H1 (cell line): Measurements from ENCODE around the gene CDH26. TPM values are rescaled to one million over a fixed set of nuclear protein-coding genes. Genes with fewer than 3 reads are reported as not detected.
A peak's percentile ranks its signal among the peaks of the same experiment; 100 is the strongest.

Experiments
- CTCF ChIA-PET: fragments of 300-600 bp; sonication (Branson Sonifier 250); formaldehyde crosslinking; loops from one replicate; lab custom pipeline; 2021; ENCODE audit not compliant: partially characterized antibody; lab: Charles Lee
- POLR2A ChIA-PET: fragments of 300-600 bp; sonication (Branson Sonifier 250); formaldehyde crosslinking; loops from one replicate; lab custom pipeline; 2021; ENCODE audit warnings: inconsistent platforms; ENCODE audit not compliant: partially characterized antibody; lab: Charles Lee
- DNase-seq, 2 experiments: peaks; one replicate each; pipeline versions ENCODE4 v3.0.0 to v3.0.0-alpha.2; 2010 to 2022; ENCODE audit warnings: low spot score in 2 of 2, low read depth in 1 of 2, mixed read lengths in 1 of 2
- FAIRE-seq: peaks from 2 replicates; lab custom pipeline; 2011; peaks lifted over from hg19 to GRCh38; lab: Jason Lieb, UNC
- H2AFZ ChIP-seq: 2 replicates; pipeline ENCODE4 v1.8.1; 2012; ENCODE audit warnings: low read length, inconsistent platforms
- H2AK5ac ChIP-seq: 2 replicates; pipeline ENCODE4 v1.6.1; 2013; ENCODE audit warnings: low read depth, low read length
- H2BK120ac ChIP-seq: replicated peaks from 2 replicates; pipeline ENCODE3; 2013; ENCODE audit warnings: low read depth, low read length, inconsistent platforms
- H2BK12ac ChIP-seq: 2 replicates; pipeline ENCODE4 v1.6.1; 2013; ENCODE audit warnings: low read depth, low read length
- H2BK15ac ChIP-seq: 2 replicates; pipeline ENCODE4 v1.6.1; 2013; ENCODE audit warnings: low read length
- H2BK20ac ChIP-seq: 2 replicates; pipeline ENCODE4 v1.6.1; 2013; ENCODE audit warnings: low read length
- H2BK5ac ChIP-seq: 2 replicates; pipeline ENCODE4 v1.6.1; 2013; ENCODE audit warnings: low read depth, low read length
- H3K14ac ChIP-seq: 2 replicates; pipeline ENCODE4 v1.6.1; 2013; ENCODE audit warnings: inconsistent platforms; ENCODE audit not compliant: insufficient read length
- H3K18ac ChIP-seq: 2 replicates; pipeline ENCODE4 v1.6.1; 2013; ENCODE audit warnings: low read length; ENCODE audit errors: extremely low read depth
- H3K23ac ChIP-seq: 2 replicates; pipeline ENCODE4 v1.6.1; 2013; ENCODE audit warnings: inconsistent platforms; ENCODE audit not compliant: insufficient read length
- H3K23me2 ChIP-seq: 2 replicates; pipeline ENCODE4 v1.6.1; 2013; ENCODE audit warnings: low read depth, low read length
- H3K27ac ChIP-seq: 2 replicates; pipeline ENCODE4 v1.6.1; 2011; ENCODE audit warnings: low read depth, low read length, inconsistent platforms
- H3K27me3 ChIP-seq, 4 experiments: replicated peaks in 1 of 4; 1 replicate in 1 of 4; 2 replicates in 3 of 4; pipeline versions ENCODE4 v1.6.1 to v1.8.1; 2011 to 2013; ENCODE audit warnings: low read length in 3 of 4, mild to moderate bottlenecking in 3 of 4, inconsistent platforms in 2 of 4, mixed read lengths in 2 of 4, moderate library complexity in 1 of 4; ENCODE audit not compliant: control insufficient read depth in 3 of 4, insufficient read depth in 3 of 4; ENCODE audit errors: extremely low read depth in 1 of 4
- H3K36me3 ChIP-seq, 4 experiments: 2 replicates each; pipeline versions ENCODE4 v1.6.1 to v1.8.1; 2011 to 2013; ENCODE audit warnings: mild to moderate bottlenecking in 4 of 4, low read length in 3 of 4, moderate library complexity in 2 of 4, control low read depth in 1 of 4, inconsistent platforms in 1 of 4; ENCODE audit not compliant: insufficient read depth in 4 of 4, control insufficient read depth in 2 of 4
- H3K4ac ChIP-seq: replicated peaks from 2 replicates; pipeline ENCODE3; 2013; ENCODE audit warnings: low read length, low read depth, mixed read lengths, inconsistent platforms; ENCODE audit not compliant: insufficient read length
- H3K4me1 ChIP-seq, 4 experiments: replicated peaks in 1 of 4; 1 replicate in 1 of 4; 2 replicates in 3 of 4; pipeline versions ENCODE4 v1.6.1 to v1.8.1; 2011 to 2013; ENCODE audit warnings: low read length in 3 of 4, inconsistent platforms in 2 of 4, mixed read lengths in 1 of 4; ENCODE audit not compliant: insufficient read depth in 4 of 4, control insufficient read depth in 3 of 4
- H3K4me2 ChIP-seq, 2 experiments: 2 replicates each; pipeline versions ENCODE4 v1.6.1 to v1.8.1; 2011 to 2013; ENCODE audit warnings: low read depth in 2 of 2, low read length in 2 of 2, control low read depth in 1 of 2, inconsistent platforms in 1 of 2, mild to moderate bottlenecking in 1 of 2; ENCODE audit not compliant: insufficient read depth in 1 of 2
- H3K4me3 ChIP-seq, 4 experiments: fragments of 200-600, 300-600 bp in 1 of 4; sonication (generic), shearing (Covaris generic), sonication (Bioruptor Twin) in 1 of 4; 2 replicates each; pipeline versions ENCODE4 v1.5.1 to v1.8.1; 2011 to 2016; ENCODE audit warnings: low read length in 4 of 4, low read depth in 3 of 4, control low read depth in 2 of 4, inconsistent platforms in 2 of 4, mild to moderate bottlenecking in 2 of 4, mixed read lengths in 1 of 4, moderate library complexity in 1 of 4; ENCODE audit not compliant: insufficient read depth in 2 of 4; ENCODE audit errors: extremely low read depth in 1 of 4
- H3K56ac ChIP-seq: replicated peaks from 2 replicates; pipeline ENCODE3; 2013; ENCODE audit warnings: low read depth, mild to moderate bottlenecking, mixed read lengths, low read length, inconsistent platforms; ENCODE audit not compliant: insufficient read length
- H3K79me1 ChIP-seq: 2 replicates; pipeline ENCODE4 v1.6.1; 2013; ENCODE audit warnings: low read depth, low read length, control low read depth
- H3K79me2 ChIP-seq, 2 experiments: 2 replicates each; pipeline versions ENCODE4 v1.6.1 to v1.8.1; 2012 to 2013; ENCODE audit warnings: low read length in 2 of 2, mild to moderate bottlenecking in 2 of 2, inconsistent platforms in 1 of 2; ENCODE audit not compliant: insufficient read depth in 2 of 2, control insufficient read depth in 1 of 2
- H3K9ac ChIP-seq, 4 experiments: replicated peaks in 1 of 4; 1 replicate in 1 of 4; 2 replicates in 3 of 4; pipeline versions ENCODE4 v1.6.1 to v1.8.1; 2011 to 2013; ENCODE audit warnings: low read depth in 3 of 4, low read length in 3 of 4, control low read depth in 2 of 4, mild to moderate bottlenecking in 2 of 4, moderate library complexity in 2 of 4, inconsistent platforms in 1 of 4; ENCODE audit errors: extremely low read depth in 1 of 4
- H3K9me3 ChIP-seq, 2 experiments: 2 replicates each; pipeline versions ENCODE4 v1.6.1 to v1.8.1; 2012 to 2013; ENCODE audit warnings: mild to moderate bottlenecking in 2 of 2, moderate library complexity in 2 of 2, control low read depth in 1 of 2, inconsistent platforms in 1 of 2, low read depth in 1 of 2, low read length in 1 of 2, mixed read lengths in 1 of 2; ENCODE audit not compliant: insufficient read depth in 2 of 2
- H4K20me1 ChIP-seq, 2 experiments: replicated peaks in 1 of 2; 2 replicates each; pipeline versions ENCODE3 to v1.8.1; 2011 to 2013; ENCODE audit warnings: inconsistent platforms in 2 of 2, low read length in 2 of 2, mild to moderate bottlenecking in 1 of 2; ENCODE audit not compliant: insufficient read depth in 2 of 2, control insufficient read depth in 1 of 2
- H4K5ac ChIP-seq: 2 replicates; pipeline ENCODE4 v1.6.1; 2013; ENCODE audit warnings: low read length, low read depth, mixed read lengths, inconsistent platforms; ENCODE audit not compliant: insufficient read length
- H4K8ac ChIP-seq: 2 replicates; pipeline ENCODE4 v1.8.0; 2013; ENCODE audit warnings: mild to moderate bottlenecking, moderate library complexity, low read length, inconsistent platforms; ENCODE audit not compliant: insufficient read depth; ENCODE audit errors: extremely low read depth
- H4K91ac ChIP-seq: replicated peaks from 2 replicates; pipeline ENCODE3; 2013; ENCODE audit warnings: low read length, mixed read lengths, inconsistent platforms; ENCODE audit not compliant: insufficient read length
- CREB1 ChIP-seq: IDR thresholded peaks from 2 replicates; pipeline ENCODE4 v1.6.1; 2012; ENCODE audit warnings: inconsistent platforms
- EP300 ChIP-seq, 2 experiments: IDR thresholded peaks; 1 replicate in 1 of 2; 2 replicates in 1 of 2; pipeline ENCODE4 v1.6.1; 2011 to 2012; ENCODE audit warnings: low read depth in 2 of 2, low read length in 2 of 2, mild to moderate bottlenecking in 2 of 2, borderline replicate concordance in 1 of 2, inconsistent platforms in 1 of 2, moderate library complexity in 1 of 2
- JUN ChIP-seq: IDR thresholded peaks from 2 replicates; pipeline ENCODE4 v1.6.1; 2011; ENCODE audit warnings: low read depth, mild to moderate bottlenecking, improper control_type of control experiment, low read length
- PHF8 ChIP-seq: fragments of 200-600 bp; sonication (generic); conservative IDR thresholded peaks from 2 replicates; pipeline ENCODE4 v1.7.1; 2012; ENCODE audit warnings: low read depth, mild to moderate bottlenecking, inconsistent platforms, low read length, moderate library complexity
- SP1 ChIP-seq: IDR thresholded peaks from 2 replicates; pipeline ENCODE4 v1.6.1; 2011; ENCODE audit warnings: low read depth, low read length
- TAF1 ChIP-seq: IDR thresholded peaks from 2 replicates; pipeline ENCODE4 v1.6.1; 2011; ENCODE audit warnings: mild to moderate bottlenecking, low read depth, low read length
- TAF7 ChIP-seq: optimal IDR thresholded peaks from 2 replicates; pipeline ENCODE3; 2011; ENCODE audit warnings: low read depth, mild to moderate bottlenecking, inconsistent platforms, low read length, moderate library complexity, borderline replicate concordance
- TCF12 ChIP-seq: IDR thresholded peaks from 2 replicates; pipeline ENCODE4 v1.6.1; 2011; ENCODE audit warnings: low read depth, mild to moderate bottlenecking, low read length
- TEAD4 ChIP-seq: IDR thresholded peaks from 2 replicates; pipeline ENCODE4 v1.6.1; 2012; ENCODE audit warnings: low read depth, low read length, inconsistent platforms, mixed read lengths
- WGBS, 2 experiments: shearing (Covaris generic) in 1 of 2; methylation state at CpG; one replicate each; pipeline versions ENCODE4 v1.1.6 to v1.1.7; 2013 to 2015; ENCODE audit warnings: low lambda C conversion rate in 2 of 2, mixed read lengths in 2 of 2, inconsistent platforms in 1 of 2, low coverage in 1 of 2, missing lambda C conversion rate in 1 of 2; ENCODE audit not compliant: insufficient replicate concordance in 2 of 2, insufficient coverage in 1 of 2, insufficient read length in 1 of 2; ENCODE audit errors: extremely low coverage in 1 of 2, missing lambda C conversion rate in 1 of 2; 5-methylcytosine and 5-hydroxymethylcytosine counted together
- polyA plus RNA-seq, 7 experiments: library from polyadenylated mRNA; depleted of rRNA in 3 of 7; stranded (reverse) in 5 of 7; unstranded in 2 of 7; fragments of >200 nt in 5 of 7; fragments of 200-250 nt in 2 of 7; gene quantifications; 1 replicate in 5 of 7; 2 replicates in 1 of 7; 4 replicates in 1 of 7; pipeline versions ENCODE4 v1.2.1 to v1.2.3, GENCODE V29; 2011 to 2013; ENCODE audit warnings: missing spikeins in 2 of 7, mixed read lengths in 2 of 7
- total RNA-seq: library from RNA; stranded (reverse); fragmentation: NEBNext Ultra II Directional; extraction: Animal tissue kit (Norgen Biotek cat#: 25700); gene quantifications from 2 replicates; pipeline ENCODE4 v1.2.1, GENCODE V29; 2021
- TF ChIP-seq, protein P1 (sequence below): IDR thresholded peaks from 2 replicates; pipeline ENCODE4 v1.6.1; 2011; ENCODE audit warnings: low read length, improper control_type of control experiment
- TF ChIP-seq, protein P2 (sequence below): IDR thresholded peaks from 2 replicates; pipeline ENCODE4 v1.6.1; 2012; ENCODE audit warnings: low read length, inconsistent platforms

Gene CDH26
- total and polyA plus RNA-seq, 2 of the 8 experiments (the other 6 are each of a cell fraction or from before 2014, with no cell fraction given): 1.5 to 1.7 TPM

DNA sequence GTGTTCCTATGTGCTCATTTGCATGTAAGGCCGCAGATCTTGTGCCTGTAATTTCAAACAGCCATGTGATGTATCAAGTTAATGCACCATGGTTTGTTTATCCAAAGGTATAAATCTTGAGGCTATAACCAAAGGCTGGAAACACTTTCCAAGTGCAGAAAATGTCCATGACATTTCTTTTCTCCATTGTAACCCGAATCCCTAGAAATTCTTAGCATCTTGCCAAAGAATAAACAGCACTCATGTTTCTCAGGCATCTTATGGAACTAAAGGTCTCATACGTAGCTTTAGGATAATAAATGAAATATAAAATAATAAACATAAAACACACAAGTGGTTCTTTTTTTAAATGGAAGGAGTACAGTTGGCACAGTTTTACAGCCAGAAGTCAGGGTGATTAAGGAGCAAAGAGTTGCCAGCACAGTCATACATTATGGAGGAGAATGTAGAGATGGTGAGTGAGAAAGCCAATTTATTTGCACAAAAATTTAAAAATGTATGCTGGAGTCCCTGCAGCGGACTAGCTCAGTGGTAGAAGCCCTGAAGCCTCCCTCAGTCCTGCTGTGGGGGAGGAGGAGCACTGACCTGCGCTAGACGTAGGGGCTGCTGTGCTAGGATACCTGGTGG lies 18.0 kb downstream of the CDH26 start:
- Histone ChIP-seq H3K27ac (no peak overlapping the region), H3K79me2 (no peaks in the 10 kb centered on the region), H2BK5ac (no peak overlapping the region), H2BK20ac (no peak overlapping the region), H3K14ac (no peak overlapping the region), H2BK12ac (no peak overlapping the region), H3K4me1 (no peaks in the 10 kb centered on the region; a peak in 1 of 7 replicates), H3K23ac (no peak overlapping the region), H3K4me3 (no peak overlapping the region), H4K91ac (no peak overlapping the region), H3K9ac (no peak overlapping the region), H2BK15ac (no peak overlapping the region), H3K23me2 (no peaks in the 10 kb centered on the region), H3K9me3 (no peaks in the 10 kb centered on the region), H2AK5ac (no peak overlapping the region), H3K27me3 (no peaks in the 10 kb centered on the region), H3K18ac (no peak overlapping the region), H4K5ac (no peak overlapping the region), H3K79me1 (no peaks in the 10 kb centered on the region), H2AFZ (no peak overlapping the region), H3K4ac (no peak overlapping the region), H4K20me1 (no peaks in the 10 kb centered on the region), H3K56ac (no peak overlapping the region), H2BK120ac (no peak overlapping the region), H3K36me3 (no peaks in the 10 kb centered on the region), H3K4me2 (no peak overlapping the region), H4K8ac (peak overlapping the region; percentile 45; the same call in 1 of the 2 replicates)
- CTCF ChIA-PET: interaction anchor here (0.6 to 1.2 kb wide), 3 partner anchors 9 to 72 kb away, joined by 3 to 4 read pairs (median 3); no protein-coding TSS in a partner anchor
- 94% methylated on average over 6 of the region's 6 CpGs; no CpG with 5 or more reads in 1 of the 2 experiments for WGBS, 2 experiments
- FAIRE-seq: no peak
- POLR2A ChIA-PET: no interaction called here
- DNase-seq: no peak
- no peak for TF ChIP-seq TAF1
- no peak for TF ChIP-seq CREB1
- no peak for TF ChIP-seq PHF8
- no peak for TF ChIP-seq JUN
- TF ChIP-seq, protein P1, sequence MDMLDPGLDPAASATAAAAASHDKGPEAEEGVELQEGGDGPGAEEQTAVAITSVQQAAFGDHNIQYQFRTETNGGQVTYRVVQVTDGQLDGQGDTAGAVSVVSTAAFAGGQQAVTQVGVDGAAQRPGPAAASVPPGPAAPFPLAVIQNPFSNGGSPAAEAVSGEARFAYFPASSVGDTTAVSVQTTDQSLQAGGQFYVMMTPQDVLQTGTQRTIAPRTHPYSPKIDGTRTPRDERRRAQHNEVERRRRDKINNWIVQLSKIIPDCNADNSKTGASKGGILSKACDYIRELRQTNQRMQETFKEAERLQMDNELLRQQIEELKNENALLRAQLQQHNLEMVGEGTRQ: no peak
- TF ChIP-seq SP1: no peak
- TF ChIP-seq TEAD4: no peak
- TF ChIP-seq TAF7: no peak
- TF ChIP-seq, protein P2, sequence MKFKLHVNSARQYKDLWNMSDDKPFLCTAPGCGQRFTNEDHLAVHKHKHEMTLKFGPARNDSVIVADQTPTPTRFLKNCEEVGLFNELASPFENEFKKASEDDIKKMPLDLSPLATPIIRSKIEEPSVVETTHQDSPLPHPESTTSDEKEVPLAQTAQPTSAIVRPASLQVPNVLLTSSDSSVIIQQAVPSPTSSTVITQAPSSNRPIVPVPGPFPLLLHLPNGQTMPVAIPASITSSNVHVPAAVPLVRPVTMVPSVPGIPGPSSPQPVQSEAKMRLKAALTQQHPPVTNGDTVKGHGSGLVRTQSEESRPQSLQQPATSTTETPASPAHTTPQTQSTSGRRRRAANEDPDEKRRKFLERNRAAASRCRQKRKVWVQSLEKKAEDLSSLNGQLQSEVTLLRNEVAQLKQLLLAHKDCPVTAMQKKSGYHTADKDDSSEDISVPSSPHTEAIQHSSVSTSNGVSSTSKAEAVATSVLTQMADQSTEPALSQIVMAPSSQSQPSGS: no peak
- TF ChIP-seq TCF12: no peak
- TF ChIP-seq EP300 (IDR thresholded peaks at IDR 0.05; ENCODE audit: borderline replicate concordance in 1 of 2, low read depth in 2 of 2, low read length in 2 of 2): no peak
